Measurements from ENCODE around the gene C6.

- TF ChIP-seq EZH2 (IDR thresholded peaks at IDR 0.05; ENCODE audit: borderline replicate concordance, insufficient read depth, low read length, poor library complexity, severe bottlenecking) = no peak
- TF ChIP-seq CTCF (IDR thresholded peaks at IDR 0.05; ENCODE audit: poor library complexity, severe bottlenecking) = no peak
- TF ChIP-seq EP300 (conservative IDR thresholded peaks at IDR 0.05; ENCODE audit: poor library complexity, severe bottlenecking) = no peak
- TF ChIP-seq TAF1 (IDR thresholded peaks at IDR 0.05; ENCODE audit: low read depth) = no peak
- TF ChIP-seq POLR2AphosphoS5 (IDR thresholded peaks at IDR 0.05) = no peak
- no peak for TF ChIP-seq SMC3 (conservative IDR thresholded peaks at IDR 0.05; ENCODE audit: poor library complexity)
- TF ChIP-seq RAD21 (conservative IDR thresholded peaks at IDR 0.05) = no peak
- TF ChIP-seq MXI1 (conservative IDR thresholded peaks at IDR 0.05; ENCODE audit: poor library complexity, severe bottlenecking) = no peak
- TF ChIP-seq REST (IDR thresholded peaks at IDR 0.05; ENCODE audit: borderline replicate concordance) = no peak
These were observed 41.3 kb downstream of the C6 start for GRCh38 chr5:41172012-41172411.

Data from neural cell (in vitro differentiated cells).